Panc1 (cell line): ENCODE measurements around the gene RBMS1.

Source experiments
- CTCF ChIP-seq: fragments of 450-650 bp; IDR thresholded peaks from 2 replicates; pipeline ENCODE4 v1.5.1; 2017; ENCODE audit warnings: mild to moderate bottlenecking
- POLR2AphosphoS5 ChIP-seq: IDR thresholded peaks from 2 replicates; pipeline ENCODE4 v1.6.1; 2012; ENCODE audit warnings: mild to moderate bottlenecking, low read depth, low read length, moderate library complexity
- REST ChIP-seq, 2 experiments: IDR thresholded peaks; 2 replicates each; pipeline ENCODE4 v1.6.1; 2011 to 2012; ENCODE audit warnings: low read depth in 2 of 2, control low read depth in 1 of 2, low read length in 1 of 2, mild to moderate bottlenecking in 1 of 2, moderate library complexity in 1 of 2; ENCODE audit not compliant: insufficient read depth in 1 of 2

- TF ChIP-seq CTCF (no peak), POLR2AphosphoS5 (no peak), REST (IDR thresholded peaks at IDR 0.05; ENCODE audit: insufficient read depth in 1 of 2, low read depth in 2 of 2, low read length in 1 of 2) (no peak)
Measured at GRCh38 chr2:160402997-160403979, 90.3 kb downstream of the RBMS1 start.
